ENCODE data around the gene ZNF419. TPM values are rescaled to one million over a fixed set of nuclear protein-coding genes. Genes with fewer than 3 reads are reported as not detected.
A peak's percentile ranks its signal among the peaks of the same experiment; 100 is the strongest.
"Not testable (repeated sequence)": the region's sequence is repeated elsewhere in the genome, so short reads cannot be mapped to it uniquely, and the experiment has no call there.

ZNF419 gene
- total RNA-seq, 1 donor from 2014 or later: 17.2 TPM

- H3K27me3 Mint-ChIP-seq (ENCODE audit: low read depth): not testable (repeated sequence)
- peaks cover 38% of the 10 kb centered on the region for H3K9me3 Mint-ChIP-seq
Observed at GRCh38 chr19:57500400-57500799, 12.8 kb downstream of the ZNF419 start.

DNA sequence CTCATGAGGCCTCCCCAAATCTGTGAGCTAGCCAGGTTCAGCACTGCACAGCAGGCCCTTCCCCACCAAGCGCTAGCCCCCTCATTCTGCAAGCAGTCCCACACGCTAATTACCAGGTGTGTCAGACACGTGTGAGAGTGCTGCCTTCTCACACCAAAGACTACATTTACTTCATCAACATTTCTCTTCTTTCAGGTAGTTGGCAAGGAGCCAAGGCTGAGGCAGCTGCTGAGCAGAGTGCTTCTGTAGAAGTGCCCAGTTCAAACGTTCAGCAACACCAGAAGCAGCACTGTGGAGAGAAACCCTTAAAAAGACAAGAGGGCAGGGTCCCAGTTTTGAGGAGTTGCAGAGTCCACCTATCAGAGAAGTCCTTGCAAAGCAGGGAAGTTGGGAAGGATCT lies 18.6 kb downstream of the ZNF419 start:
- no peak for DNase-seq (ENCODE audit: low read depth, low spot score)
- TF ChIP-seq CTCF (conservative IDR thresholded peaks at IDR 0.05): no peak
- peaks cover 73% of the 10 kb centered on the region for H3K36me3 Mint-ChIP-seq (ENCODE audit: low read depth)
- peaks cover 31% of the 10 kb centered on the region for H3K9me3 Mint-ChIP-seq
- peaks cover 4% of the 10 kb centered on the region for H3K4me1 Mint-ChIP-seq
- no peaks in the 10 kb centered on the region for H3K27me3 Mint-ChIP-seq (ENCODE audit: low read depth)
- no peak overlapping the region for H3K27ac Mint-ChIP-seq (ENCODE audit: unreplicated experiment)
- H3K4me3 Mint-ChIP-seq: no peak overlapping the region

More at GRCh38 chr19:57500400-57500799, 12.8 kb downstream of the ZNF419 start:
- H3K4me3 Mint-ChIP-seq: peak overlapping the region; percentile 44
- not testable (repeated sequence) for H3K27ac Mint-ChIP-seq (ENCODE audit: unreplicated experiment); DNase-seq (ENCODE audit: low read depth, low spot score)
- H3K36me3 Mint-ChIP-seq (ENCODE audit: low read depth): peaks cover 50% of the 10 kb centered on the region
- peaks cover 18% of the 10 kb centered on the region for H3K4me1 Mint-ChIP-seq

DNA sequence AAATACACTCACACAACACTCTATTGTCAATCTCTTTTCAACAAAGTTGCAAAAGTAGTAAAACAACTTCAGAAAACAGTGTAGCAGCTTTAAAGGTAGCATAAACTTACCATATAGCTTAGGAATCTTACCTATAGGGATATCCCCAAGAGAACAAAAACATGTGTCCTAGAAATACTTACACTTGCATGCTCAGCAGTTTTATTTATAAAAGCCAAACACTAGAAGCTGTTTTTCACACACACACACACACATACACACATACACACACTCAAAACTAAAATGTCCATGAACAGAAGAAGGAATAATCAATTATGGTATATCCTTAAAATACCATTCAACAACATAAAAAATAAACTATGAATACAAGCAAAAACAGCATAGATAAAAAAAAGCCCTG lies 23.9 kb downstream of the ZNF419 start:
- Mint-ChIP-seq H3K4me1 (no peaks in the 10 kb centered on the region), H3K27ac (ENCODE audit: unreplicated experiment) (no peak overlapping the region), H3K27me3 (ENCODE audit: low read depth) (no peaks in the 10 kb centered on the region), H3K9me3 (peaks cover 30% of the 10 kb centered on the region), H3K36me3 (ENCODE audit: low read depth) (peaks cover 69% of the 10 kb centered on the region), H3K4me3 (no peak overlapping the region)
- no peak for TF ChIP-seq CTCF (conservative IDR thresholded peaks at IDR 0.05)
- DNase-seq (ENCODE audit: low read depth, low spot score): no peak

- Mint-ChIP-seq H3K36me3 (ENCODE audit: low read depth) (peaks cover 59% of the 10 kb centered on the region), H3K4me3 (no peak overlapping the region), H3K27ac (ENCODE audit: unreplicated experiment) (no peak overlapping the region), H3K4me1 (no peaks in the 10 kb centered on the region), H3K9me3 (peaks cover 30% of the 10 kb centered on the region), H3K27me3 (ENCODE audit: low read depth) (no peaks in the 10 kb centered on the region)
- TF ChIP-seq CTCF (conservative IDR thresholded peaks at IDR 0.05): no peak
- no peak for DNase-seq (ENCODE audit: low read depth, low spot score)
Observed at GRCh38 chr19:57512845-57513244, 25.3 kb downstream of the ZNF419 start.

DNA sequence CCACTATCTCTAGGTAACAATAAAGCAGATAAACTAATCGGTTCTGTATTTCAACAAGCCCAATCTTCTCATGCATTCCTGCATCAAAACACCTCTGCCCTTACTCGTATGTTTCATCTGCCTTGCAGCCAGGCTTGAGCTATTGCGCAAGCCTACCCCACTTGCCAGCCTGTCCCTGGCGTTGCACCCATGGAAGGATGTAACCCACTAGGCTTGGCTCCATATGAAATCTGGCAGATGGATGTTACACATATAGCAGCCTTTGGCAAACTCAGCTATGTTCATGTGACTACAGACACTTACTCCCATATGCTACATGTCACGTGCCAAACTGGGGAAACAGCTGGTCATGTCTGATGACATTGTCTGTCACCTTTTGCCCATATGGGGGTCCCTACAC lies 27.7 kb downstream of the ZNF419 start:
- no peak for DNase-seq (ENCODE audit: low read depth, low spot score)
- Mint-ChIP-seq H3K4me3 (no peak overlapping the region), H3K27me3 (ENCODE audit: low read depth) (peaks cover 3% of the 10 kb centered on the region), H3K4me1 (no peaks in the 10 kb centered on the region), H3K27ac (ENCODE audit: unreplicated experiment) (no peak overlapping the region), H3K9me3 (peaks cover 25% of the 10 kb centered on the region), H3K36me3 (ENCODE audit: low read depth) (peaks cover 45% of the 10 kb centered on the region)
- no peak for TF ChIP-seq CTCF (conservative IDR thresholded peaks at IDR 0.05)

DNA sequence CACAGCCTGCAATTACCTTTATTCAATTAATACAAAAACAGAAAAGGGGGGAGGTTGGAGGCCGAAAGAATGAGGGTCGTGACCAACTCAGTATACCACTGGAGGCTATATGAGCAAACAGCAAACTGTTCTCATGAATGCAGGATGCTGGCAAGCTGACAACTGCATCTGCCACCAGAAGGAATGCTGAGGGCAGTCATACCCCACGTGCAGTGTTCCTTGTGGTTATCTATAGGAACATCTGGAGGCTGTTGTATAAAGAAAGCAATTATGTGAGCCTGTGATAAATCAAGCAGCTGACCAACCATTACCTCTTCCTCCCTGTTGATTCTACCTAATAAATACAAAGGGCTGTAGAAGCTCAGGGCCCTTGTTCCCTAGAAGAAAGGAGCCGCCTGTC lies 30.5 kb downstream of the ZNF419 start:
- H3K27ac Mint-ChIP-seq (ENCODE audit: unreplicated experiment); DNase-seq (ENCODE audit: low read depth, low spot score); H3K4me1 Mint-ChIP-seq; H3K4me3 Mint-ChIP-seq; H3K27me3 Mint-ChIP-seq (ENCODE audit: low read depth): not testable (repeated sequence)
- peaks cover 29% of the 10 kb centered on the region for H3K9me3 Mint-ChIP-seq
- peaks cover 35% of the 10 kb centered on the region for H3K36me3 Mint-ChIP-seq (ENCODE audit: low read depth)
